PC-3 (cell line): Measurements from ENCODE around the gene PHF19. TPM values are rescaled to one million over a fixed set of nuclear protein-coding genes. Genes with fewer than 3 reads are reported as not detected.

ENCODE experiments used
- ATAC-seq: fragments of 200-7000 bp; cut with Tn5 transposase; 2 replicates; pipeline ENCODE4 v1.9.1; 2020; ENCODE audit warnings: mild to moderate bottlenecking, moderate library complexity
- BruUV-seq: library from RNA; stranded (reverse); fragments of 400-500 nt; replicated peaks from 2 replicates; lab custom pipeline; 2021; lab: Mats Ljungman, UMichigan
- CTCF ChIA-PET: fragments of 300-600 bp; sonication (Branson Sonifier 250); formaldehyde crosslinking; loops from one replicate; lab custom pipeline; 2022; ENCODE audit warnings: antibody characterized with exemption; lab: Charles Lee
- POLR2A ChIA-PET: fragments of 300-600 bp; sonication (Branson Sonifier 250); formaldehyde crosslinking; loops from one replicate; lab custom pipeline; 2022; ENCODE audit warnings: antibody characterized with exemption; ENCODE audit not compliant: unreplicated experiment; lab: Charles Lee
- DNase-seq: peaks from one replicate; pipeline ENCODE4 v3.0.0-alpha.2; 2015
- H2AFZ ChIP-seq: fragments of 300-600 bp; sonication (generic); 2 replicates; pipeline ENCODE4 v1.6.0; 2016; ENCODE audit warnings: antibody characterized with exemption, low read length
- H3F3A ChIP-seq: fragments of 300-600 bp; sonication (generic); one replicate; pipeline ENCODE4 v1.6.0; 2017; ENCODE audit warnings: antibody characterized with exemption, low read length, control low read depth, mild to moderate bottlenecking; ENCODE audit not compliant: unreplicated experiment
- H3K27ac ChIP-seq: fragments of 300-600 bp; sonication (generic); 2 replicates; pipeline ENCODE4 v1.5.1; 2016; ENCODE audit warnings: mild to moderate bottlenecking, low read length
- H3K27me3 ChIP-seq: fragments of 300-600 bp; sonication (generic); 2 replicates; pipeline ENCODE4 v1.6.1; 2016; ENCODE audit warnings: low read length, mixed read lengths
- H3K36me3 ChIP-seq: fragments of 300-600 bp; sonication (generic); 2 replicates; pipeline ENCODE4 v1.6.1; 2016; ENCODE audit warnings: low read depth, mixed run types, low read length, mixed read lengths
- H3K4me1 ChIP-seq: fragments of 300-600 bp; sonication (generic); 2 replicates; pipeline ENCODE4 v1.5.1; 2016; ENCODE audit warnings: low read length; ENCODE audit not compliant: insufficient read depth
- H3K4me2 ChIP-seq: fragments of 300-600 bp; sonication (generic); 2 replicates; pipeline ENCODE4 v1.6.0; 2016; ENCODE audit warnings: low read length
- H3K4me3 ChIP-seq: fragments of 300-600 bp; sonication (generic); 2 replicates; pipeline ENCODE4 v1.5.1; 2016; ENCODE audit warnings: mild to moderate bottlenecking, low read length, mixed read lengths
- H3K79me2 ChIP-seq: fragments of 300-600 bp; sonication (generic); 2 replicates; pipeline ENCODE4 v1.6.1; 2017; ENCODE audit warnings: low read length, mixed read lengths
- H3K9ac ChIP-seq: fragments of 300-600 bp; sonication (generic); 2 replicates; pipeline ENCODE4 v1.6.0; 2016; ENCODE audit warnings: mild to moderate bottlenecking, low read length
- H3K9me2 ChIP-seq: fragments of 300-600 bp; sonication (generic); replicated peaks from 2 replicates; pipeline ENCODE4 v1.6.1; 2016; ENCODE audit warnings: mixed run types, low read length, mixed read lengths
- H3K9me3 ChIP-seq: fragments of 300-600 bp; sonication (generic); 2 replicates; pipeline ENCODE4 v1.6.1; 2016; ENCODE audit warnings: low read length, mixed read lengths
- H4K20me1 ChIP-seq: fragments of 300-600 bp; sonication (generic); 2 replicates; pipeline ENCODE4 v1.6.1; 2016; ENCODE audit warnings: low read length, mixed read lengths
- EZH2 ChIP-seq: fragments of 300-600 bp; sonication (generic); IDR thresholded peaks from one replicate; pipeline ENCODE4 v1.6.1; 2017; ENCODE audit warnings: antibody characterized with exemption, mild to moderate bottlenecking, low read length; ENCODE audit not compliant: unreplicated experiment
- EZH2phosphoT487 ChIP-seq: fragments of 300-600 bp; sonication (generic); IDR thresholded peaks from 2 replicates; pipeline ENCODE4 v1.6.1; 2018; ENCODE audit warnings: mild to moderate bottlenecking, antibody characterized with exemption, low read length, borderline replicate concordance
- intact Hi-C: fragments of 100-400 bp; cut with micrococcal nuclease; formaldehyde crosslinking; loops from 2 replicates; pipeline ENCODE4 v1.9.0; 2023
- total RNA-seq: library from RNA; depleted of rRNA; stranded (reverse); fragments of >200 nt; gene quantifications from 2 replicates; pipeline ENCODE4 v1.2.3, GENCODE V29; 2014
- TF ChIP-seq, protein P1 (sequence below): fragments of 300-600 bp; sonication (generic); conservative IDR thresholded peaks from 2 replicates; pipeline ENCODE4 v1.5.1; 2017; ENCODE audit warnings: antibody characterized with exemption, low read depth, mild to moderate bottlenecking, low read length

The PHF19 gene
- total RNA-seq, 1 experiment from 2014 or later: 104 TPM

DNA sequence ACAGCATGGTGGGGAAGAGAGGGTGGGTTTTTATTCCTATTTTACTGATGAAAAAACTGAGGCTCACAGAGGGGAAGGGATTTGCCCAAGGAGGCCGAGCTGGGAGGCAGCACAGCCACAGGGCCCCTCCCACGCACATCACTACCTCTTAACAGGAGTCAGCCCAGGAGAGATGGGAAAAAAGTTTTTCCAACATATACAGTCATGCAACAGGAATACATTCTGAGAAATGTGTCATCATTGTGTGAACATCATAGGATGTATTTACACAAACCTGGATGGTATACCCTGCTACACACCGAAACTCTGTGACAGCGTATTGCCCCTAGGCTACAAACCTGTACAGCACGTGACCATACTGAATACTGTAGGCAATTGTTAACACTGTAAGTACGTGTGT is 38.0 kb upstream of the PHF19 start:
- DNase-seq: peak; percentile 80
- ChIA-PET CTCF (no interaction called here), POLR2A (no interaction called here)
- intact Hi-C loops: no loop called here
- TF ChIP-seq, protein P1, sequence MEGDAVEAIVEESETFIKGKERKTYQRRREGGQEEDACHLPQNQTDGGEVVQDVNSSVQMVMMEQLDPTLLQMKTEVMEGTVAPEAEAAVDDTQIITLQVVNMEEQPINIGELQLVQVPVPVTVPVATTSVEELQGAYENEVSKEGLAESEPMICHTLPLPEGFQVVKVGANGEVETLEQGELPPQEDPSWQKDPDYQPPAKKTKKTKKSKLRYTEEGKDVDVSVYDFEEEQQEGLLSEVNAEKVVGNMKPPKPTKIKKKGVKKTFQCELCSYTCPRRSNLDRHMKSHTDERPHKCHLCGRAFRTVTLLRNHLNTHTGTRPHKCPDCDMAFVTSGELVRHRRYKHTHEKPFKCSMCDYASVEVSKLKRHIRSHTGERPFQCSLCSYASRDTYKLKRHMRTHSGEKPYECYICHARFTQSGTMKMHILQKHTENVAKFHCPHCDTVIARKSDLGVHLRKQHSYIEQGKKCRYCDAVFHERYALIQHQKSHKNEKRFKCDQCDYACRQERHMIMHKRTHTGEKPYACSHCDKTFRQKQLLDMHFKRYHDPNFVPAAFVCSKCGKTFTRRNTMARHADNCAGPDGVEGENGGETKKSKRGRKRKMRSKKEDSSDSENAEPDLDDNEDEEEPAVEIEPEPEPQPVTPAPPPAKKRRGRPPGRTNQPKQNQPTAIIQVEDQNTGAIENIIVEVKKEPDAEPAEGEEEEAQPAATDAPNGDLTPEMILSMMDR: no peak
- TF ChIP-seq EZH2phosphoT487 (no peak), EZH2 (no peak)
- Histone ChIP-seq H3K36me3 (no peaks in the 10 kb centered on the region), H3K9me3 (no peaks in the 10 kb centered on the region), H3K4me3 (no peak overlapping the region), H3K9me2 (no peaks in the 10 kb centered on the region), H3K9ac (no peak overlapping the region), H4K20me1 (no peaks in the 10 kb centered on the region), H2AFZ (no peak overlapping the region), H3K4me1 (peaks cover 24% of the 10 kb centered on the region), H3K4me2 (peak overlapping the region; percentile 40; the same call in 1 of the 2 replicates), H3K27me3 (no peaks in the 10 kb centered on the region), H3K27ac (peak overlapping the region; percentile 38; the same call in 1 of the 2 replicates), H3F3A (no peaks in the 10 kb centered on the region), H3K79me2 (no peaks in the 10 kb centered on the region)
- peak; percentile 84 for ATAC-seq
- no TSS peak for BruUV-seq

DNA sequence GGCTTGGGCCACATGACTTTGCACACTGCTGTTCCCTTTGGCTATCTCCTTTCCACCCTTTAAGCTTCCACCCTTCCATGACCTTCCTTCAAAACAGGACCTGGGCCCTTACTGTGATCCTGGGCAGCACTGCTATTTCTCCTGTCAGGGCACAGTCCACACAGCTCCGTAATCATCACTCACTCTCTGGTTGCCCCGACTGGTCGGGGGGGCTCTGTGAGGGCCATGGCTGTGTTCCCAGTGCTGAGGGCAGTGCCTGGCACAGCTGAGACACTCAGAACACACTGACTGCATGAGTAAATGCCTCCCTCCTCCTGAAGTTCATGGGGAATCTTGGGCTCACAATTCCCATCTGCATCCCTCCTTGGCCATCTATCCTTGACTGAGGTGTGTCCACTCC is 37.4 kb upstream of the PHF19 start:
- DNase-seq: no peak
- no peaks in the 10 kb centered on the region for H3K79me2 ChIP-seq
- no peak overlapping the region for H2AFZ ChIP-seq
- ChIA-PET CTCF (no interaction called here), POLR2A (no interaction called here)
- H3K9me2 ChIP-seq: no peaks in the 10 kb centered on the region
- H4K20me1 ChIP-seq: no peaks in the 10 kb centered on the region
- TF ChIP-seq EZH2: no peak
- TF ChIP-seq, protein P1: no peak
- H3K36me3 ChIP-seq: no peaks in the 10 kb centered on the region
- H3K4me2 ChIP-seq: peak overlapping the region; percentile 40; the same call in 1 of the 2 replicates
- H3K4me3 ChIP-seq: no peak overlapping the region
- H3K9me3 ChIP-seq: no peaks in the 10 kb centered on the region
- no peak overlapping the region for H3K9ac ChIP-seq
- peak overlapping the region; percentile 38; the same call in 1 of the 2 replicates for H3K27ac ChIP-seq
- H3F3A ChIP-seq: no peaks in the 10 kb centered on the region
- peaks cover 28% of the 10 kb centered on the region for H3K4me1 ChIP-seq
- ATAC-seq: no peak
- no peaks in the 10 kb centered on the region for H3K27me3 ChIP-seq
- intact Hi-C loops: no loop called here
- BruUV-seq: no TSS peak

DNA sequence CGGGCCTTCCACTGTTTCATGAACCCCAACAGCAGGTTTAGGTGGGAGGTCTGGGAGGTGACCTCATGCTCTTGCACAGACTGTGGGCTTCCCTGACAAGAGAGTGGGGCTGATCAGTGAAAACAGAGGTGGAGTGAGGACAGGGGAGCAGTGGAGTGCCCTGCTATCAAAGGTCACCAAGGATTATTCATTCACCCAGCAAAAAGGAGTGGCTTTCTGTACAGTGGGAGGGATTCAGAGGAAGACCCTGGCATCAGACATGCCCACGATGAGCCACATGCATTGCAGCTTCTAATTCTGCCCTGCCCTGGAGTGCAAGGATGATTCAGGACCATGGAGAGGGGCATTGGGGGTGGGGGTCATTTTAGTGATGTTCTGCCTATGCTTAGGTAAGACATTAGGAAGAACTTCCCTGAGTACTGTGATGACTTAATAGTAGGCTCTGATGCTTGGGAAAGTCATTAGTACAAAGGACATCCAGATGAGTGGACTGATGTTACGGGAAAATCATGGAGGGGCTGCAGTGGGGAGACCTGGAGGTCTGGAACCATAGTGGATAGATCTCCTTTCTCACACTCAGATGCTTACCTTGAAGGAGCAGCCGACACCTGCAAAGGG is 36.8 kb upstream of the PHF19 start:
- Histone ChIP-seq H3K36me3 (no peaks in the 10 kb centered on the region), H3K9me2 (no peaks in the 10 kb centered on the region), H3K79me2 (no peaks in the 10 kb centered on the region), H3K27ac (no peak overlapping the region), H3K4me1 (peaks cover 28% of the 10 kb centered on the region), H4K20me1 (no peaks in the 10 kb centered on the region), H3K9ac (no peak overlapping the region), H3F3A (no peaks in the 10 kb centered on the region), H2AFZ (no peak overlapping the region), H3K4me3 (no peak overlapping the region), H3K9me3 (no peaks in the 10 kb centered on the region), H3K27me3 (no peaks in the 10 kb centered on the region), H3K4me2 (no peak overlapping the region)
- no peak for TF ChIP-seq EZH2phosphoT487
- TF ChIP-seq, protein P1: no peak
- TF ChIP-seq EZH2: no peak
- DNase-seq (no peak), ATAC-seq (no peak)
- ChIA-PET CTCF (no interaction called here), POLR2A (no interaction called here)
- BruUV-seq: no TSS peak
- intact Hi-C loops: no loop called here
